Activated B cell treated with CpG ODN at 0.5 μM for 24 hours (primary cell): ENCODE results near the gene HBE1. TPM values are rescaled to one million over a fixed set of nuclear protein-coding genes. Genes with fewer than 3 reads are reported as not detected.

Source experiments
- ATAC-seq: fragments of 200-7000 bp; cut with Tn5 transposase; one replicate; pipeline ENCODE4 v1.10.0; 2021; ENCODE audit warnings: low read depth, mild to moderate bottlenecking, moderate library complexity
- CTCF ChIA-PET: fragments of 350-600 bp; sonication (Branson Sonifier 250); formaldehyde crosslinking; loops from one replicate; lab custom pipeline; 2021; ENCODE audit warnings: antibody characterized with exemption; lab: Charles Lee
- POLR2A ChIA-PET: fragments of 350-600 bp; sonication (Branson Sonifier 250); formaldehyde crosslinking; loops from one replicate; lab custom pipeline; 2021; ENCODE audit warnings: antibody characterized with exemption; lab: Charles Lee
- DNase-seq: peaks from one replicate; pipeline ENCODE4 v3.0.0; 2022
- H3K27ac Mint-ChIP-seq: one replicate; pipeline ENCODE4 v1.8.0; 2020; ENCODE audit warnings: mixed read lengths
- H3K27me3 Mint-ChIP-seq: one replicate; pipeline ENCODE4 v1.8.0; 2021; ENCODE audit warnings: mixed read lengths
- H3K36me3 Mint-ChIP-seq: one replicate; pipeline ENCODE4 v1.8.0; 2021; ENCODE audit warnings: low read depth, mixed read lengths
- H3K4me1 Mint-ChIP-seq: one replicate; pipeline ENCODE4 v1.8.0; 2021; ENCODE audit warnings: mixed read lengths
- H3K4me3 Mint-ChIP-seq: one replicate; pipeline ENCODE4 v1.8.0; 2020; ENCODE audit warnings: mild to moderate bottlenecking, mixed read lengths
- H3K9me3 Mint-ChIP-seq: one replicate; pipeline ENCODE4 v1.8.0; 2020; ENCODE audit warnings: mixed read lengths
- intact Hi-C: fragments of 100-400 bp; cut with micrococcal nuclease; formaldehyde crosslinking; loops from one replicate; pipeline ENCODE4 v1.15.1; 2024
- total RNA-seq: library from RNA; stranded (reverse); gene quantifications from 2 replicates; pipeline ENCODE4 v1.2.3, GENCODE V29; 2022
- TF ChIP-seq, protein P1 (sequence below): fragments of 200-600 bp; IDR thresholded peaks from one replicate; pipeline ENCODE4 v1.8.0; 2022; ENCODE audit warnings: antibody characterized with exemption, mild to moderate bottlenecking

Gene HBE1
- total RNA-seq, 1 donor from 2014 or later = not detected

DNA sequence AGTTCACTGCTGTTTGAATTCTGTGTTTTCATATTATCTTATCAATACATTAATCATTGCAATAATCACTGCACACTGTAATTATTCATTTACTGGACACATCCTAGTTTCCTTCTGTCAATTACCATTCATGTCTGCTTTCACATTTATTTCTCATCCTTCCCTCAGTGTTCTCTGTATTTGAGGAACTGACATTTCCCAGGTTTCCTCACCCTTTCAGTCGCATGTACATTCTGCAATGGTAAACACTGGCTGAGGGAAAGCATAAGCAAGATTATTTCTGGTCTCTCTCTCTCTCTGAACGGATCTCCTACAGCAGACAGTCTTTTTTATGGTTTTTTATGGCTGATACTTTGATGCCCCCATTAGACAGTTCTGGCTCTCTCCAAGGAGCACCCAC lies 31.3 kb downstream of the HBE1 start:
- ChIA-PET POLR2A (no interaction called here), CTCF (no interaction called here)
- Mint-ChIP-seq H3K36me3 (no peaks in the 10 kb centered on the region), H3K4me1 (peaks cover 3% of the 10 kb centered on the region), H3K27ac (no peak overlapping the region), H3K4me3 (no peak overlapping the region), H3K27me3 (peaks cover 6% of the 10 kb centered on the region), H3K9me3 (no peaks in the 10 kb centered on the region)
- TF ChIP-seq, protein P1, sequence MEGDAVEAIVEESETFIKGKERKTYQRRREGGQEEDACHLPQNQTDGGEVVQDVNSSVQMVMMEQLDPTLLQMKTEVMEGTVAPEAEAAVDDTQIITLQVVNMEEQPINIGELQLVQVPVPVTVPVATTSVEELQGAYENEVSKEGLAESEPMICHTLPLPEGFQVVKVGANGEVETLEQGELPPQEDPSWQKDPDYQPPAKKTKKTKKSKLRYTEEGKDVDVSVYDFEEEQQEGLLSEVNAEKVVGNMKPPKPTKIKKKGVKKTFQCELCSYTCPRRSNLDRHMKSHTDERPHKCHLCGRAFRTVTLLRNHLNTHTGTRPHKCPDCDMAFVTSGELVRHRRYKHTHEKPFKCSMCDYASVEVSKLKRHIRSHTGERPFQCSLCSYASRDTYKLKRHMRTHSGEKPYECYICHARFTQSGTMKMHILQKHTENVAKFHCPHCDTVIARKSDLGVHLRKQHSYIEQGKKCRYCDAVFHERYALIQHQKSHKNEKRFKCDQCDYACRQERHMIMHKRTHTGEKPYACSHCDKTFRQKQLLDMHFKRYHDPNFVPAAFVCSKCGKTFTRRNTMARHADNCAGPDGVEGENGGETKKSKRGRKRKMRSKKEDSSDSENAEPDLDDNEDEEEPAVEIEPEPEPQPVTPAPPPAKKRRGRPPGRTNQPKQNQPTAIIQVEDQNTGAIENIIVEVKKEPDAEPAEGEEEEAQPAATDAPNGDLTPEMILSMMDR = no peak
- no peak for DNase-seq
- ATAC-seq = no peak
- intact Hi-C loops = no loop called here

DNA sequence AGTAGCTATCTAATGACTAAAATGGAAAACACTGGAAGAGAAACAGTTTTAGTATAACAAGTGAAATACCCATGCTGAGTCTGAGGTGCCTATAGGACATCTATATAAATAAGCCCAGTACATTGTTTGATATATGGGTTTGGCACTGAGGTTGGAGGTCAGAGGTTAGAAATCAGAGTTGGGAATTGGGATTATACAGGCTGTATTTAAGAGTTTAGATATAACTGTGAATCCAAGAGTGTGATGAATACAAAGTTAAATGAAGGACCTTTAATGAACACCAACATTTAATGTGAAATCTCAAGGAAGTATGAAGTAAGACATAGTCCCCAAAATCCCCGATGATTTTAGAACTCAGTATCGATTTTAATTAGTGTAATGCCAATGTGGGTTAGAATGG lies 32.3 kb downstream of the HBE1 start:
- no peak overlapping the region for H3K4me3 Mint-ChIP-seq
- H3K9me3 Mint-ChIP-seq = no peaks in the 10 kb centered on the region
- intact Hi-C loops = no loop called here
- ATAC-seq = no peak
- no peak overlapping the region for H3K27ac Mint-ChIP-seq
- peaks cover 6% of the 10 kb centered on the region for H3K27me3 Mint-ChIP-seq
- peaks cover 3% of the 10 kb centered on the region for H3K4me1 Mint-ChIP-seq
- POLR2A ChIA-PET = no interaction called here
- no peaks in the 10 kb centered on the region for H3K36me3 Mint-ChIP-seq
- TF ChIP-seq, protein P1 = no peak
- CTCF ChIA-PET = no interaction called here
- no peak for DNase-seq

DNA sequence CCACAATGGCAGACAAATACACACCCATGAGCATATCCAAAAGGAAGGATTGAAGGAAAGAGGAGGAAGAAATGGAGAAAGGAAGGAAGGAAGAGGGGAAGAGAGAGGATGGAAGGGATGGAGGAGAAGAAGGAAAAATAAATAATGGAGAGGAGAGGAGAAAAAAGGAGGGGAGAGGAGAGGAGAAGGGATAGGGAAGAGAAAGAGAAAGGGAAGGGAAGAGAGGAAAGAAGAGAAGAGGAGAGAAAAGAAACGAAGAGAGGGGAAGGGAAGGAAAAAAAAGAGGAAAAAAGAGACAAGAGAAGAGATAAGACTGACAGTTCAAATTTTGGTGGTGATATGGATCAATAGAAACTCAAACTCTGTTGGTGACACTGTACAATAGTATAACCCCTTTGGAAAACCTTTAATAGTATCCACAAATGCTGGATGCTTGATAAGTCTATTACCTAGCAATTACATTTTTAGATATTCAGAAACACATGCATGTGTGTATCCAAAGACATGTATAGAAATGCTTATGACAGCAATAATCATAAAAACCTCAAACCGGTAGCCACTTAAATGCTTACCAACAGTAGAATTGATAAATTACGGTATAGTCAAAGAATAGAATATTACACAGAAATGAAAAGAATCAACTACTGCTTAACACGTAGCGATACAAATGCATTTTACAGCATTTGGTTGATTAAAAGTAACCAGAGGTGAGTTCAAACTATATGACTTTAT lies 34.2 kb downstream of the HBE1 start:
- ATAC-seq (no peak), DNase-seq (no peak)
- peaks cover 6% of the 10 kb centered on the region for H3K27me3 Mint-ChIP-seq
- H3K9me3 Mint-ChIP-seq = no peaks in the 10 kb centered on the region
- ChIA-PET POLR2A (no interaction called here), CTCF (no interaction called here)
- no peaks in the 10 kb centered on the region for H3K36me3 Mint-ChIP-seq
- no peak overlapping the region for H3K27ac Mint-ChIP-seq
- H3K4me1 Mint-ChIP-seq = peaks cover 3% of the 10 kb centered on the region
- no peak overlapping the region for H3K4me3 Mint-ChIP-seq
- TF ChIP-seq, protein P1 = no peak
- intact Hi-C loops = no loop called here

DNA sequence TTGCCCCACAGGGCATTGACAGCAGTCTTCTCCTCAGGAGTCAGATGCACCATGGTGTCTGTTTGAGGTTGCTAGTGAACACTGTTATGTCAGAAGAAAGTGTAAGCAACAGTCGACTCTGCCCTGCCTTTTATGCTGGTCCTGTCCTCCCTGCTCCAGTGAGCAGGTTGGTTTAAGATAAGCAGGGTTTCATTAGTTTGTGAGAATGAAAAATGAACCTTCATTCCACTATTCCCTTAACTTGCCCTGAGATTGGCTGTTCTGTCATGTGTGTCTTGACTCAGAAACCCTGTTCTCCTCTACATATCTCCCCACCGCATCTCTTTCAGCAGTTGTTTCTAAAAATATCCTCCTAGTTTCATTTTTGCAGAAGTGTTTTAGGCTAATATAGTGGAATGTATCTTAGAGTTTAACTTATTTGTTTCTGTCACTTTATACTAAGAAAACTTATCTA lies 35.3 kb downstream of the HBE1 start, which contains the start of gene HBD:
TSS of gene HBD (minus strand) at position 103 of the 454 bp plus-strand sequence. CDS start at position 53, 50 bp downstream.
- ATAC-seq (no peak), DNase-seq (no peak)
- POLR2A ChIA-PET = no interaction called here
- Mint-ChIP-seq H3K4me3 (no peak within 1 kb of the TSS), H3K27me3 (peaks cover 4% of the 10 kb centered on the region), H3K9me3 (no peaks in the 10 kb centered on the region), H3K36me3 (no peaks in the 10 kb centered on the region), H3K27ac (no peak within 1 kb of the TSS), H3K4me1 (peaks cover 3% of the 10 kb centered on the region)
- TF ChIP-seq, protein P1 = no peak
- intact Hi-C loops = no loop called here
- CTCF ChIA-PET = no interaction called here

DNA sequence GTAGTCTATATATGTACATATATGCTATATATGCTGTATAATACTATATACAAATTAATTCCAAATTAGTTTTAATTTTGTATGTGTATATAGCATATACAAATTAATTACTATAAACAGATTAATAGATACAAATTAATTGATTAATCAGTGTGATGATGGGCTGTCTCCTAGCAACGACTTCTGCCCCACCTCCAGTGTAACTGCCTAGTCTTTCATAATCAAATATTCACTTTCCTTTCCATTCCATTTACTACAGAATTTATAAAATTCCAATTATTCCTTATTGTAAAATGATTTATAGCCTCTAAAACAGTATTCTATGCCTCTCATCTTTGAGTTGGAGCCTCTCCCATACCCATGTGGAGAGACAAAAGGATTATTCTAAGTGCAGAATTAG lies 36.4 kb downstream of the HBE1 start:
- intact Hi-C loops = no loop called here
- DNase-seq (no peak), ATAC-seq (no peak)
- POLR2A ChIA-PET = no interaction called here
- Mint-ChIP-seq H3K9me3 (no peaks in the 10 kb centered on the region), H3K4me3 (no peak overlapping the region), H3K36me3 (no peaks in the 10 kb centered on the region), H3K27me3 (peaks cover 4% of the 10 kb centered on the region), H3K27ac (no peak overlapping the region), H3K4me1 (peaks cover 3% of the 10 kb centered on the region)
- CTCF ChIA-PET = no interaction called here
- TF ChIP-seq, protein P1 = no peak
